IPS DF 6.9 (cell line): ENCODE measurements around the gene GP1BB.

Source experiments
- DNase-seq: peaks from one replicate; pipeline ENCODE4 v3.0.0-alpha.2; 2013; ENCODE audit warnings: low read depth, low spot score
- H3K27ac ChIP-seq: one replicate; pipeline ENCODE4 v1.5.1; 2013; ENCODE audit warnings: low read length, control low read depth
- H3K27me3 ChIP-seq: 2 replicates; pipeline ENCODE4 v1.6.1; 2013; ENCODE audit warnings: mild to moderate bottlenecking, low read length; ENCODE audit not compliant: control insufficient read depth, insufficient read depth
- H3K36me3 ChIP-seq: 2 replicates; pipeline ENCODE4 v1.6.1; 2013; ENCODE audit warnings: low read length; ENCODE audit not compliant: control insufficient read depth, insufficient read depth
- H3K4me1 ChIP-seq: 2 replicates; pipeline ENCODE4 v1.6.1; 2013; ENCODE audit warnings: low read length; ENCODE audit not compliant: control insufficient read depth, insufficient read depth
- H3K4me3 ChIP-seq: 2 replicates; pipeline ENCODE4 v1.5.1; 2013; ENCODE audit warnings: mild to moderate bottlenecking, low read length
- H3K9me3 ChIP-seq: 2 replicates; pipeline ENCODE4 v1.6.1; 2013; ENCODE audit warnings: low read length, inconsistent platforms; ENCODE audit not compliant: control insufficient read depth, insufficient read depth
- whole genome bisulfite sequencing: extraction: QIAGEN DNeasy Blood & Tissue Kit; methylation state at CpG from one replicate; pipeline ENCODE4 v1.1.7; 2013; ENCODE audit warnings: mixed read lengths, missing lambda C conversion rate; ENCODE audit not compliant: insufficient read length, insufficient coverage; 5-methylcytosine and 5-hydroxymethylcytosine counted together

Gene GP1BB

GRCh38 chr22:19714312-19715187, 8.8 kb upstream of the GP1BB start, which contains the start of gene SEPTIN5:
SEPTIN5 (plus strand) TSS chr22:19714503; CDS start chr22:19714589, 86 bp downstream.
- Histone ChIP-seq H3K27me3 (peaks cover 15% of the 10 kb centered on the region), H3K27ac (no peak within 1 kb of the TSS), H3K9me3 (no peaks in the 10 kb centered on the region), H3K36me3 (no peaks in the 10 kb centered on the region; the same call in 1 of the 2 replicates), H3K4me1 (peaks cover 9% of the 10 kb centered on the region), H3K4me3 (peak within 1 kb of the TSS; percentile 27; the same call in 1 of the 2 replicates)
- no peak for DNase-seq
- WGBS, result no CpG with 5 or more reads among the region's 106 CpGs

- Histone ChIP-seq H3K9me3 (no peaks in the 10 kb centered on the region), H3K27ac (no peak overlapping the region), H3K27me3 (peaks cover 23% of the 10 kb centered on the region), H3K4me1 (peaks cover 9% of the 10 kb centered on the region), H3K4me3 (no peak overlapping the region), H3K36me3 (no peaks in the 10 kb centered on the region; the same call in 1 of the 2 replicates)
- no CpG with 5 or more reads among the region's 4 CpGs for WGBS
- no peak for DNase-seq
Observed at GRCh38 chr22:19715188-19715930, 8.0 kb upstream of the GP1BB start.

GRCh38 chr22:19716041-19716828, 7.1 kb upstream of the GP1BB start:
- H3K36me3 ChIP-seq, result no peaks in the 10 kb centered on the region; the same call in 1 of the 2 replicates
- H3K4me3 ChIP-seq, result no peak overlapping the region
- H3K27me3 ChIP-seq, result peaks cover 32% of the 10 kb centered on the region
- no peaks in the 10 kb centered on the region for H3K9me3 ChIP-seq
- H3K4me1 ChIP-seq, result peaks cover 9% of the 10 kb centered on the region
- no CpG with 5 or more reads among the region's 11 CpGs for WGBS
- DNase-seq, result no peak
- H3K27ac ChIP-seq, result no peak overlapping the region

- H3K27ac ChIP-seq, result no peak overlapping the region
- H3K4me3 ChIP-seq, result no peak overlapping the region
- no CpG with 5 or more reads among the region's 1 CpG for WGBS
- peaks cover 14% of the 10 kb centered on the region for H3K4me1 ChIP-seq
- peaks cover 37% of the 10 kb centered on the region for H3K27me3 ChIP-seq
- H3K36me3 ChIP-seq, result no peaks in the 10 kb centered on the region; the same call in 1 of the 2 replicates
- no peak for DNase-seq
- no peaks in the 10 kb centered on the region for H3K9me3 ChIP-seq
Observed at GRCh38 chr22:19716829-19717105, 6.6 kb upstream of the GP1BB start.

- peaks cover 14% of the 10 kb centered on the region for H3K4me1 ChIP-seq
- no peak overlapping the region for H3K27ac ChIP-seq
- H3K4me3 ChIP-seq, result no peak overlapping the region
- H3K36me3 ChIP-seq, result no peaks in the 10 kb centered on the region; the same call in 1 of the 2 replicates
- no peaks in the 10 kb centered on the region for H3K9me3 ChIP-seq
- no CpG with 5 or more reads among the region's 9 CpGs for WGBS
- DNase-seq, result no peak
- peaks cover 39% of the 10 kb centered on the region for H3K27me3 ChIP-seq
Observed at GRCh38 chr22:19717181-19717580, 6.2 kb upstream of the GP1BB start.

GRCh38 chr22:19717691-19718455, 5.5 kb upstream of the GP1BB start:
- peak overlapping the region; percentile 43 for H3K4me3 ChIP-seq
- no CpG with 5 or more reads among the region's 96 CpGs for WGBS
- no peaks in the 10 kb centered on the region for H3K9me3 ChIP-seq
- no peaks in the 10 kb centered on the region; the same call in 1 of the 2 replicates for H3K36me3 ChIP-seq
- peaks cover 18% of the 10 kb centered on the region for H3K4me1 ChIP-seq
- DNase-seq, result no peak
- H3K27ac ChIP-seq, result no peak overlapping the region
- H3K27me3 ChIP-seq, result peaks cover 46% of the 10 kb centered on the region

GRCh38 chr22:19718456-19719049, 4.8 kb upstream of the GP1BB start:
- H3K36me3 ChIP-seq, result no peaks in the 10 kb centered on the region; the same call in 1 of the 2 replicates
- H3K9me3 ChIP-seq, result no peaks in the 10 kb centered on the region
- peaks cover 20% of the 10 kb centered on the region for H3K4me1 ChIP-seq
- DNase-seq, result no peak
- H3K27ac ChIP-seq, result no peak overlapping the region
- H3K4me3 ChIP-seq, result peak overlapping the region; percentile 43
- no CpG with 5 or more reads among the region's 70 CpGs for WGBS
- peaks cover 51% of the 10 kb centered on the region for H3K27me3 ChIP-seq

- peaks cover 52% of the 10 kb centered on the region for H3K27me3 ChIP-seq
- no peak overlapping the region for H3K27ac ChIP-seq
- WGBS, result no CpG with 5 or more reads among the region's 31 CpGs
- DNase-seq, result no peak
- no peak overlapping the region; the same call in 1 of the 2 replicates for H3K4me3 ChIP-seq
- no peaks in the 10 kb centered on the region for H3K9me3 ChIP-seq
- H3K4me1 ChIP-seq, result peaks cover 17% of the 10 kb centered on the region
- H3K36me3 ChIP-seq, result no peaks in the 10 kb centered on the region; the same call in 1 of the 2 replicates
Observed at GRCh38 chr22:19719050-19719482, 4.3 kb upstream of the GP1BB start.

GRCh38 chr22:19719488-19720021, 3.8 kb upstream of the GP1BB start:
- H3K27me3 ChIP-seq, result peaks cover 56% of the 10 kb centered on the region
- no peak overlapping the region for H3K4me3 ChIP-seq
- H3K9me3 ChIP-seq, result no peaks in the 10 kb centered on the region
- H3K36me3 ChIP-seq, result no peaks in the 10 kb centered on the region; the same call in 1 of the 2 replicates
- DNase-seq, result no peak
- peaks cover 17% of the 10 kb centered on the region for H3K4me1 ChIP-seq
- no peak overlapping the region for H3K27ac ChIP-seq
- WGBS, result no CpG with 5 or more reads among the region's 12 CpGs
